Measurements from ENCODE around the gene S1PR3.

DNA sequence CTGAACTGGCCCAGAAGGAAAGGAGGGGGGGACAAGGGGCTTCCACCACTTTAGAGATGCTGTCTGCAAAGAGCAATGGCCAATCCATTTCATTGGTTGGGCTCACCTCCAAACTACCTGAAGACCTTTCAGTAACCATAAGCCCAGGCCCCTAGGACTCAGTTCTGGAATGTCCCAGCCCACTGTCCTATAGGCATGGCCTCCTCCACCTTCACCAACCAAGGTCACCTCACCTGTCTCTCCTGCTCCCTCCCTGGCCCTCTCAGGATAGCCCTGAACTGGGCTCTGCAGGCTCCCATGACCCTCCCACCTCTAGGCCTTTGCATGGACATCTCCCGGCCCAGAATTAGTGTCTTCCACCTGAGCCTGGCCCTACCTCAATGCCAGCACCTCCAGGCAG lies 22.4 kb downstream of the S1PR3 start:
- no peak for TF ChIP-seq HNF4G (IDR thresholded peaks at IDR 0.05)
- TF ChIP-seq CTCF (IDR thresholded peaks at IDR 0.05; ENCODE audit: low read depth, low read length, missing input control) = no peak
- TF ChIP-seq EGR1 (IDR thresholded peaks at IDR 0.05; ENCODE audit: low read depth in 2 of 2) = no peak
- TF ChIP-seq MAX (IDR thresholded peaks at IDR 0.05) = no peak
- TF ChIP-seq YY1 (IDR thresholded peaks at IDR 0.05) = no peak
- no peak for TF ChIP-seq FOXA1 (IDR thresholded peaks at IDR 0.05)
